ENCODE measurements around the gene KRTAP16-1.
A peak's percentile ranks its signal among the peaks of the same experiment; 100 is the strongest.
"Not testable (repeated sequence)": the region's sequence is repeated elsewhere in the genome, so short reads cannot be mapped to it uniquely, and the experiment has no call there.

KRTAP16-1 gene

GRCh38 chr17:41308918-41309359 is at the start of gene KRTAP16-1:
TSS of gene KRTAP16-1 (minus strand) at chr17:41309309. CDS start at chr17:41309253, 56 bp downstream.
- DNase-seq (ENCODE audit: low read depth) = no peak

- DNase-seq (ENCODE audit: low read depth) = no peak
These were observed 45.4 kb upstream of the KRTAP16-1 start for GRCh38 chr17:41354536-41354935.

GRCh38 chr17:41352597-41353366 is 43.7 kb upstream of the KRTAP16-1 start:
- no peak for DNase-seq (ENCODE audit: low read depth)

- no peak for DNase-seq (ENCODE audit: low read depth)
These were observed 42.1 kb upstream of the KRTAP16-1 start for GRCh38 chr17:41351177-41351576.

GRCh38 chr17:41350381-41350878 is 41.3 kb upstream of the KRTAP16-1 start, which contains the start of gene KRT33A:
TSS of gene KRT33A (minus strand) at chr17:41350828. CDS start at chr17:41350767, 61 bp downstream.
- DNase-seq (ENCODE audit: low read depth) = not testable (repeated sequence)

GRCh38 chr17:41347869-41348760 is 39.0 kb upstream of the KRTAP16-1 start:
- DNase-seq (ENCODE audit: low read depth) = no peak

GRCh38 chr17:41346421-41346820 is 37.3 kb upstream of the KRTAP16-1 start:
- DNase-seq (ENCODE audit: low read depth) = not testable (repeated sequence)

GRCh38 chr17:41345992-41346391 is 36.9 kb upstream of the KRTAP16-1 start:
- DNase-seq (ENCODE audit: low read depth) = no peak

GRCh38 chr17:41343029-41343428 is 33.9 kb upstream of the KRTAP16-1 start:
- no peak for DNase-seq (ENCODE audit: low read depth)

GRCh38 chr17:41340934-41341861 is 32.1 kb upstream of the KRTAP16-1 start:
- peak; percentile 27 for DNase-seq (ENCODE audit: low read depth)

GRCh38 chr17:41340494-41340893 is 31.4 kb upstream of the KRTAP16-1 start:
- no peak for DNase-seq (ENCODE audit: low read depth)

GRCh38 chr17:41339571-41340172 is 30.6 kb upstream of the KRTAP16-1 start:
- DNase-seq (ENCODE audit: low read depth) = no peak

GRCh38 chr17:41338961-41339485 is 29.9 kb upstream of the KRTAP16-1 start:
- peak; percentile 26 for DNase-seq (ENCODE audit: low read depth)

GRCh38 chr17:41335747-41336146 is 26.6 kb upstream of the KRTAP16-1 start:
- no peak for DNase-seq (ENCODE audit: low read depth)

GRCh38 chr17:41334385-41335305 is 25.5 kb upstream of the KRTAP16-1 start:
- DNase-seq (ENCODE audit: low read depth) = no peak

- DNase-seq (ENCODE audit: low read depth) = no peak
These were observed 24.7 kb upstream of the KRTAP16-1 start for GRCh38 chr17:41333836-41334235.

GRCh38 chr17:41333098-41333497 is 24.0 kb upstream of the KRTAP16-1 start:
- DNase-seq (ENCODE audit: low read depth) = no peak

GRCh38 chr17:41332239-41332638 is 23.1 kb upstream of the KRTAP16-1 start:
- no peak for DNase-seq (ENCODE audit: low read depth)

- DNase-seq (ENCODE audit: low read depth) = no peak
These were observed 22.5 kb upstream of the KRTAP16-1 start for GRCh38 chr17:41331606-41332005.
